GM12864 (cell line): Measurements from ENCODE around the gene COL6A3.

Experiments used
- DNase-seq: peaks from one replicate; pipeline ENCODE4 v3.0.0-alpha.2; 2011; ENCODE audit warnings: low read depth
- H3K4me3 ChIP-seq: 2 replicates; pipeline ENCODE4 v1.5.1; 2011; ENCODE audit warnings: mild to moderate bottlenecking, low read depth, low read length, control low read depth
- TF ChIP-seq, protein P1 (sequence below): IDR thresholded peaks from 2 replicates; pipeline ENCODE4 v1.5.1; 2011; ENCODE audit warnings: low read depth, mild to moderate bottlenecking, moderate library complexity, low read length, control low read depth, inconsistent platforms; ENCODE audit errors: missing control alignments

COL6A3 gene

DNA sequence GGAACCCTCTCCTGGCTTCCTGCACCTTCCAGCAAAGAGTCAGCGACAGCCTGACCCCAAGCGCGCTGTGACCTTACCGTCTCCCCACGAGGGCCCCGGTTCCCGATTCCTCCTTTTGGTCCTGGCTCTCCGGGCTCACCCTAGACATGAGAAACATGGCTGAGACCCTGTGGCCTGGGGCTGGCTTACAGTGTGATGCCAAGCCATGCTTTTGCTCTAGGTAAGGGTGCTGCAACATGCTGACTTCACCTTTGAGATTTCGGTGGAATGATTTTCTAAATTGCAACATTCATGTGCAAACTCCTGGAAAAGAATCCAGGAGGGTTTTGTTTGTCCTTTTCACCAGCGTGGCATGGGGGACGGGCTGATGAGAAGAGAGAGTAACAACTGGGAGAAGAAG, 63.9 kb downstream of the COL6A3 start:
- no peak for DNase-seq
- TF ChIP-seq, protein P1, sequence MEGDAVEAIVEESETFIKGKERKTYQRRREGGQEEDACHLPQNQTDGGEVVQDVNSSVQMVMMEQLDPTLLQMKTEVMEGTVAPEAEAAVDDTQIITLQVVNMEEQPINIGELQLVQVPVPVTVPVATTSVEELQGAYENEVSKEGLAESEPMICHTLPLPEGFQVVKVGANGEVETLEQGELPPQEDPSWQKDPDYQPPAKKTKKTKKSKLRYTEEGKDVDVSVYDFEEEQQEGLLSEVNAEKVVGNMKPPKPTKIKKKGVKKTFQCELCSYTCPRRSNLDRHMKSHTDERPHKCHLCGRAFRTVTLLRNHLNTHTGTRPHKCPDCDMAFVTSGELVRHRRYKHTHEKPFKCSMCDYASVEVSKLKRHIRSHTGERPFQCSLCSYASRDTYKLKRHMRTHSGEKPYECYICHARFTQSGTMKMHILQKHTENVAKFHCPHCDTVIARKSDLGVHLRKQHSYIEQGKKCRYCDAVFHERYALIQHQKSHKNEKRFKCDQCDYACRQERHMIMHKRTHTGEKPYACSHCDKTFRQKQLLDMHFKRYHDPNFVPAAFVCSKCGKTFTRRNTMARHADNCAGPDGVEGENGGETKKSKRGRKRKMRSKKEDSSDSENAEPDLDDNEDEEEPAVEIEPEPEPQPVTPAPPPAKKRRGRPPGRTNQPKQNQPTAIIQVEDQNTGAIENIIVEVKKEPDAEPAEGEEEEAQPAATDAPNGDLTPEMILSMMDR: no peak
- H3K4me3 ChIP-seq: no peak overlapping the region

DNA sequence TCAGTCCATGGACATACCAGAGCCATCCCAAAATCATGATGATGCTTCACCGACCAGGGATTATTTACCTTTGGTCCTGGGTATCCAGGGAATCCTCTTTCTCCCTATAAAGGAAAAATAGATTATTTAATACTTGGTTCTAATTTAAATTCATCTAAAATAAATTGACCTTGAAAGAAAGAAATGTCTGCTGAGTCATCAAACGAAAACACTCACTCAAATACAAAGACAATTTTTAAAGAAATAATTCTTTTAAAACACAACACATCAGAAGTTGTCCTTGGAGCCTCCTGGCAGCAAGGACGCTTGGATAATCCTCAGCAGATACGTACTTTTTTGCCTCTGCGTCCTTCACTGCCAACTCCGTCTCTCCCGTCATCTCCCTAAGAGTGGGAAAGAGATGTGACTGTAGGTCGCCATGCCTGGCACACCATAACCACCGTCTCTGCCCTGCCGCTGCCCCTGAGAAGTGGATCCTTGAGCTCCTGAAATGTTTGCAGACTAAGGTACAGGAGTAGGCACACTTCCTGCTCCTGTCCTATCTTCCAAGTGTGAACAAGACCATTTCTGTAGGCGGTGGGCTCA, 65.6 kb downstream of the COL6A3 start:
- no peak overlapping the region for H3K4me3 ChIP-seq
- TF ChIP-seq, protein P1: no peak
- DNase-seq: no peak

DNA sequence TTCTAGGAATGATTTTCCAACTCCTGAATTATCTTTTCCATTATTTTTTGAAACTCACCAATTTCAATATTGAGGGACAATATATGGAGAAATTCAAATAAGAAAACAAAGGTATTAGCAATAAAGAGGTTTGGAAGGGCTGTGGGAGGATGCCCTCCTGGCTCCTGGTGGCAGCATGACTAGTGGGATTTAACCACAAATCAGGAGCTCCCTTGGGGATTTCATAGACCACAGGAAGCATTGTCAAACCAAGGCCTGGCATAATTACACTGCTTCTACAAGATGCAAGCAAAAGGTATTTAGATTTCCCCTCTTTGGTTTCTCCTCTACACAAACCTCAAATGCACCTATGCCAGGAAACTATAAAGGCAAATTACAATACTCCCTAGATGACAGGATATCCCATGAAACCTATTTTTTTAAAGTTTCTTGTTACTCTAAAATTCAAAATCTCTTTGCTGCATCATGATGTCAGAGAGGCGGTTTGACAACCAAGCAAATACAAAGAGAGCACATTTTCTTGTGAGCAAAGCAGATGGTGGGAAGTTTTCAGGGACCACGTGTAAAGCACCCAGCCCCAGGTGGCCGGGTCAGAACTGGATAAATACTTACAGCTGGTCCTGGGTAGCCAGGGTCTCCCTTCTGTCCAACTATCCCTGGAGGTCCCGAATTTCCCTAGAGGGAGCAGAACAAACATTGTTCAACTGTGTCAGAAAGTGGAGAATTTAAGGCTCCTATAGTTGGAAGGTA, 67.9 kb downstream of the COL6A3 start:
- TF ChIP-seq, protein P1: no peak
- no peak overlapping the region for H3K4me3 ChIP-seq
- no peak for DNase-seq

DNA sequence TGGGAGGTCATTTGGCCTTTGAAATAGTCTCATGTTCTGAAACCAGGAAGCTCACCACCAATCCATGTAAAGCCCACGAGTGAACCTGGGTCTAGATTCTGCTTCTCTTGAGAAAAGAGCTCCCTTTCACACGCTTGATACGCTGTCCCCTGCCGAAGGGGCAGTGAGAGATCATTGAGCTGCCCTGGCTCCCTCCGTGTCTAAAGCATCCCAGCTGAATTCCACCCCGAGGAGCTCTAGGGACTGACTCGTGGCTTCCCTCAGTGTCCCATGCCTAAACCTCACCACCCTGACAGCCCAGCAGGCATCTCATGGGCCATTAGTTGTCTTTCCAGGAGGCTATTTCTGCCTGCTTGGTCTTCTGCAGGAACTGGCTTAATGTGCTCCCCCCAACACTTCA, 68.6 kb downstream of the COL6A3 start:
- no peak for DNase-seq
- no peak overlapping the region for H3K4me3 ChIP-seq
- TF ChIP-seq, protein P1: no peak

DNA sequence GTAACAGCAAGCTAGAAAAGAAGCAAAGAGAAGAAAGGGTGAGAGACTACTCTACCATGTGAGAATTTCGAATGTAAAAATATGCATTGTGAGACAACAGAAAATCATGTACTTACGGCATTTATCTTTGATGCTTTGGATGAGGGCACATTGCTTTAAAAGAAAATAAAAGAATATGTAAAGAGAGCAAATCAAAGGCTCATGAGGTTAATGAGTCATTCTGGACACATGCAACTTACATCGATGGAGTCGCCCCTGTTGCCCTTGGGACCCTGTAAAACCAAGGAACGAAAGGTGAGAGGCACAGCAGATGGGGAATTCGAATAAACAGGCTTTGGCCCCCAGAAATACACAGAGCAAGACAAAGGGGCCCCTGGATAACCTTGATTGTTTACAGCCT, 69.0 kb downstream of the COL6A3 start:
- H3K4me3 ChIP-seq: no peak overlapping the region
- TF ChIP-seq, protein P1: no peak
- DNase-seq: no peak

DNA sequence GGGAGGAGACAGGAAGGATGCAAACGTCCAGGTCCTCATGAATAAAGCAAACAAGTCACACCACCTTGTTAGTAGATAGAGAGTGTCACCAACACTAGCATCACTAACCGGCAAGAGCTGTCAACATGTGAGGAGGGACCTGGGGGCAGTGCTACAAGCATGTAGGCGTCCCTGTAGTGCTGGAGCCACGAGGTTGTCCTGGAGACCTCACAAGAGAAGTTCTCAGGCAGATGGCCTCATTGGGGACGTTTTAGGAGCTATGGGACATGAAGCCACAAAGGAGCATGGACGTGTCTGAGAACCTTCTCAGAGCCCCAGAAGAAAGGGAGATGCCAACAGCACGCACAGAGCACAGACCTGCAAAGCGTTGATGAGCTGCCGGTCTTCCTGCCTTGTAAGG, 70.0 kb downstream of the COL6A3 start:
- TF ChIP-seq, protein P1: no peak
- no peak for DNase-seq
- H3K4me3 ChIP-seq: no peak overlapping the region

DNA sequence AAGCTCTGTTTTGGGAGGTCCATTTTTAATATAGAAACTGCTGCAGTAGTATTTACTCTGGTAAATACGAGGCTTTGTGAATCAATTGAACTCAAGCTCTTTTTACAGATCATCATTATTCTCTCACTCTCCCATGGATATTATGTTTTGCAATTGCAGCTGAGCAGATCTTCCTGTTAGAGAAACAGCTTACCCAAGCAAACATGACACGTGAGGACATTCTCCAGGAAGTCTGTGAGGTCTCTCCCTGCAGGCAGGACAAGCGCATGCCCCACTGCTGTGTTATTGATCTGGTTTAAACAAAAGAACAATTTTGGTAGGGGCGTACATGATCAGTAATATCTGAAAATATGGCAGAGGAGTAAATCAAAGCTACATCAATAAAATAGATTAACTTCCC, 72.1 kb downstream of the COL6A3 start:
- H3K4me3 ChIP-seq: no peak overlapping the region
- TF ChIP-seq, protein P1: no peak
- no peak for DNase-seq
